Effector memory CD8-positive, alpha-beta T cell (primary cell): ENCODE results near the gene WASHC2A.
"Not testable (repeated sequence)": the region's sequence is repeated elsewhere in the genome, so short reads cannot be mapped to it uniquely, and the experiment has no call there.

Source experiments
- ATAC-seq: fragments of 150-1000 bp; cut with Tn5 transposase; replicated peaks from 2 replicates; pipeline ENCODE4 v1.10.0; 2021; ENCODE audit warnings: mild to moderate bottlenecking, moderate library complexity
- DNase-seq, 3 experiments: peaks; one replicate each; pipeline ENCODE4 v3.0.0; 2021
- H3K27ac Mint-ChIP-seq, 2 donors: one replicate each; pipeline ENCODE4 v1.8.0; 2022; ENCODE audit warnings: mild to moderate bottlenecking in 2 of 2, mixed read lengths in 2 of 2, moderate library complexity in 2 of 2
- H3K27me3 Mint-ChIP-seq, 2 donors: one replicate each; pipeline ENCODE4 v1.8.0; 2022; ENCODE audit warnings: mixed read lengths in 2 of 2
- H3K36me3 Mint-ChIP-seq: one replicate; pipeline ENCODE4 v1.8.0; 2022; ENCODE audit warnings: mild to moderate bottlenecking, moderate library complexity, mixed read lengths; ENCODE audit not compliant: insufficient read depth
- H3K4me1 Mint-ChIP-seq, 2 donors: one replicate each; pipeline ENCODE4 v1.8.0; 2022; ENCODE audit warnings: low read depth in 2 of 2, mixed read lengths in 2 of 2
- H3K4me3 Mint-ChIP-seq, 2 donors: one replicate each; pipeline ENCODE4 v1.8.0; 2022; ENCODE audit warnings: mild to moderate bottlenecking in 2 of 2, mixed read lengths in 2 of 2, moderate library complexity in 2 of 2
- H3K9me3 Mint-ChIP-seq, 2 donors: one replicate each; pipeline ENCODE4 v1.8.0; 2022; ENCODE audit warnings: mixed read lengths in 2 of 2

Gene WASHC2A

DNA sequence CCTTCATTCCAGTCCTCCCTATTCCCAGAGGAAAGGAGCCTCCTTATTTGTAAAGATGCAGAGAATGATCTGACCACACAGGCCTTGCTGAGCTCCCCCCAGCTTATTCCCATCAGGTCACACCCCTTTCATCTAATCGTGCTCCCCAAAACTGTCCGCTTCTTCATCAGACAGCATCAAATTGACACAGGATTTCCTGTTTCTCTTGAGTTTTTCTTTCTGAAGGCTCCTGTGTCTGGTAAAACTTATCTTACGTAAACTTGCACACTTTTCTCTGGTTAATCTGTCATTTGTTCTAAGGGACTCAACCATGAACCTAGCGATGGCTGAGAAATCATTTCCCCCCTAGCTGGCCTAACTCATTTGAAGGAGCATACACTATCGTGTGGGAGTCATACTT lies 20.2 kb upstream of the WASHC2A start:
- peak; percentile 68 for ATAC-seq
- peak overlapping the region; percentile 86 to 96 for H3K27ac Mint-ChIP-seq
- peak overlapping the region in 1 of 2 donors; percentile 18 for H3K4me3 Mint-ChIP-seq
- H3K4me1 Mint-ChIP-seq = peaks cover 2 to 14% of the 10 kb centered on the region in 2 donors
- not testable (repeated sequence) for H3K9me3 Mint-ChIP-seq, H3K27me3 Mint-ChIP-seq, DNase-seq, H3K36me3 Mint-ChIP-seq

- not testable (repeated sequence) for H3K36me3 Mint-ChIP-seq, H3K27ac Mint-ChIP-seq, H3K27me3 Mint-ChIP-seq, DNase-seq, H3K9me3 Mint-ChIP-seq, ATAC-seq, H3K4me3 Mint-ChIP-seq
- peaks cover 2 to 12% of the 10 kb centered on the region in 2 donors for H3K4me1 Mint-ChIP-seq
Measured at GRCh38 chr10:50051995-50052660, 15.6 kb upstream of the WASHC2A start.

GRCh38 chr10:50052778-50053376 lies 14.9 kb upstream of the WASHC2A start:
- not testable (repeated sequence) for H3K4me1 Mint-ChIP-seq, H3K36me3 Mint-ChIP-seq, ATAC-seq, H3K27me3 Mint-ChIP-seq, DNase-seq, H3K4me3 Mint-ChIP-seq, H3K9me3 Mint-ChIP-seq, H3K27ac Mint-ChIP-seq

- not testable (repeated sequence) for ATAC-seq, H3K27ac Mint-ChIP-seq, H3K27me3 Mint-ChIP-seq, H3K9me3 Mint-ChIP-seq, H3K36me3 Mint-ChIP-seq, DNase-seq, H3K4me3 Mint-ChIP-seq, H3K4me1 Mint-ChIP-seq
Measured at GRCh38 chr10:50055494-50056292, 12.1 kb upstream of the WASHC2A start.

GRCh38 chr10:50056654-50057053 lies 11.1 kb upstream of the WASHC2A start:
- H3K27me3 Mint-ChIP-seq, H3K9me3 Mint-ChIP-seq, H3K4me3 Mint-ChIP-seq, DNase-seq, H3K4me1 Mint-ChIP-seq, H3K36me3 Mint-ChIP-seq, ATAC-seq: not testable (repeated sequence)
- peak overlapping the region in 1 of 2 donors; percentile 29 for H3K27ac Mint-ChIP-seq

DNA sequence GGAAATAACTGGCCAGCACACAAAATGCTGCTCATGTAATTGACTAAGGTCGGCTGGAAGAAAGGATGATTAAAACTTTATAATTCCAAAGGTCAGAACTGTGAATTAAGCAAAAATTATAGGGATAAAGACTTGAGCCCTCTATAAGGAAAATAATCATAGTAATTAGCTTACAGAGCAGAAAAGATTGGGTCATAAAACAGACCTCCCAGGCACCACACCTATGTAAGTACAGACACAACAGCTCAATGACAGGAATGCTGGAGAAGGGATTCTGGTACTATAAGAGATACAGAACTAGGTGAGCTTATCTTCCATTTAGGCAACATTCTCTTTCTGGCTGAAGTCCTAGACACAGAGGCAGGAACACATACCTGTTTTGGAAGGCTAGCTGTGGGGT lies 9.0 kb upstream of the WASHC2A start:
- DNase-seq, H3K27me3 Mint-ChIP-seq, H3K4me3 Mint-ChIP-seq, H3K4me1 Mint-ChIP-seq, H3K36me3 Mint-ChIP-seq, ATAC-seq, H3K9me3 Mint-ChIP-seq, H3K27ac Mint-ChIP-seq: not testable (repeated sequence)

- H3K36me3 Mint-ChIP-seq, H3K27ac Mint-ChIP-seq, H3K27me3 Mint-ChIP-seq, DNase-seq, H3K4me1 Mint-ChIP-seq, H3K4me3 Mint-ChIP-seq, H3K9me3 Mint-ChIP-seq, ATAC-seq: not testable (repeated sequence)
Measured at GRCh38 chr10:50059946-50060345, 7.8 kb upstream of the WASHC2A start.

DNA sequence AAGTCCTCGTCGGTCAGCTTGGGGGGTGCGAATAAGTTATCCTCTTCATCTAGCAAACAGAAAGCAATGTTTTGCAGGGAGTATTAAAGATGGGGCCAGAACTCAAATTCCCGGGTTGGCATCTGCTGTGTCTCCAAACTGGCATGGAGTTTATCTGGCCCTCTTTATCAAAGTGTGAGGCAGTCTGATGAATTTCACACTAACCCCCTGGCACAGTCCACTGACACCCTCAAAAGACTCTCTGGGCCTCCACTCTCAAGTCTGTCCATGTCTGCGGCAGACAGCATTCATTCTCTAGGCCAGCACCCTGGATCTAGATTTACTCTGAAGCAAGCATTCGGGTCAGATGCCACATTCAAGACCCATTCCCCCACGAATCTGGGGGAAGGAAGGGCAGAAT lies 6.2 kb upstream of the WASHC2A start:
- not testable (repeated sequence) for H3K27me3 Mint-ChIP-seq, ATAC-seq, H3K36me3 Mint-ChIP-seq, DNase-seq, H3K4me1 Mint-ChIP-seq, H3K4me3 Mint-ChIP-seq, H3K9me3 Mint-ChIP-seq, H3K27ac Mint-ChIP-seq

DNA sequence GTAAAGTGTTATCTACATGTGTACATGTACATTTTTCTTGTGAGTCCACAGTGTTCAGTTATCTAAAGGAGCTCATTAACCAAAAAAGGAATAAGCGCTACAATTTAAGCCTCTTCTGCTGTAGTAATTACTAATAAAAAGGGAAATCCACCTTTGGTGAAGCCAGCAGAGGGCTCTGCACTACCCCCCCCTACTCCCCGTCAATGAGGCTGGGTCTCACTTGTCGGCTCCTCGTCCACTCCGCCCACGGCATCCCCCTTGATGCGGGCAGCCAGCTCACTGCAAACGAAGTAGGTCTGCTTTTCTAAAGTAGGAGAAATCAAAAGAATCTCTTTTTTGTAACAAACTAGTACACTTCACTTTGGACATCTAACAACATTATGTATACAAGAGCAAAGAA lies 4.7 kb upstream of the WASHC2A start:
- no peak overlapping the region for H3K4me3 Mint-ChIP-seq
- no peak for DNase-seq
- H3K27ac Mint-ChIP-seq = no peak overlapping the region

GRCh38 chr10:50068352-50068659 lies 552 bp downstream of the WASHC2A start:
- Mint-ChIP-seq H3K4me3 (peak overlapping the region; percentile 78 to 83), H3K27ac (peak overlapping the region; percentile 92 to 95), H3K36me3 (peaks cover 40% of the 10 kb centered on the region)
- not testable (repeated sequence) for ATAC-seq, H3K27me3 Mint-ChIP-seq, DNase-seq, H3K9me3 Mint-ChIP-seq, H3K4me1 Mint-ChIP-seq

More for the DNA sequence above, 4.7 kb upstream of the WASHC2A start:
- H3K27me3 Mint-ChIP-seq = peaks cover 0 to 8% of the 10 kb centered on the region in 2 donors
- no peaks in the 10 kb centered on the region for H3K4me1 Mint-ChIP-seq
- ATAC-seq = no peak
- H3K36me3 Mint-ChIP-seq = peaks cover 10% of the 10 kb centered on the region
- H3K9me3 Mint-ChIP-seq = no peaks in the 10 kb centered on the region

DNA sequence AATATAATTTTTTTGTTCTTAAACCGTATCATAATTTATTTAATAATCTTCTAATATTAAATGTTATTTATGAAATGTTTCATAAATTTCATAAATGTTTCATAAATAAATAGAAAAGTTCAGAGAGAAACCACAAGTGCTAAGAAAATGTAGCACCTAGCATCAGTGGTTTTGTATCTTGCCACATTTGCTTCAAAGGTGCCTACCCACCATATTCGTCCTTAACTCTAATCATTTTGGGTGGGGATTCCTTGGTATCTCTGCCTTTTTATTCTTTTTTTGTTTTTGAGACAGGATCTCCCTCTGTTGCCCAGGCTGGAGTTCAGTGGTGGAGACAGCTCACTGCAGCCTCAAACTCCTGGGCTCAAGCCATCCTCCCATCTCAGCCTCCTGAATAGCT lies 7.4 kb downstream of the WASHC2A start:
- H3K36me3 Mint-ChIP-seq = peaks cover 28% of the 10 kb centered on the region
- not testable (repeated sequence) for H3K4me3 Mint-ChIP-seq, H3K9me3 Mint-ChIP-seq, H3K27me3 Mint-ChIP-seq, DNase-seq, H3K4me1 Mint-ChIP-seq, H3K27ac Mint-ChIP-seq
- ATAC-seq = peak; percentile 76

- H3K27me3 Mint-ChIP-seq, H3K4me1 Mint-ChIP-seq, H3K27ac Mint-ChIP-seq, H3K9me3 Mint-ChIP-seq, DNase-seq, H3K4me3 Mint-ChIP-seq: not testable (repeated sequence)
- peaks cover 25% of the 10 kb centered on the region for H3K36me3 Mint-ChIP-seq
- peak; percentile 45 for ATAC-seq
Measured at GRCh38 chr10:50075544-50075943, 7.8 kb downstream of the WASHC2A start.

- not testable (repeated sequence) for ATAC-seq, H3K27ac Mint-ChIP-seq
Measured at GRCh38 chr10:50091304-50091703, 23.6 kb downstream of the WASHC2A start.

DNA sequence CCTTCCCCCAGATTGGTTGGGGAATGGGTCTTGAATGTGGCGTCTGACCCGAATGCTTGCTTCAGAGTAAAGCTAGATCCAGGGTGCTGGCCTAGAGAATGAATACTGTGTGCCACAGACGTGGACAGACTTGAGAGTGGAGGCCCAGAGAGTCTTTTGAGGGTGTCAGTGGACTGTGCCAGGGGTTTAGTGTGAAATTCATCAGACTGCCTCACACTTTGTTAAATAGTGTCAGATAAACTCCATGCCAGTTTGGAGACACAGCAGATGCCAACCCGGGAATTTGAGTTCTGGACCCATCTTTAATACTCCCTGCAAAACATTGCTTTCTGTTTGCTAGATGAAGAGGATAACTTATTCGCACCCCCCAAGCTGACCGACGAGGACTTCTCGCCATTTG lies 25.2 kb downstream of the WASHC2A start:
- not testable (repeated sequence) for H3K4me3 Mint-ChIP-seq, DNase-seq, ATAC-seq, H3K27ac Mint-ChIP-seq, H3K4me1 Mint-ChIP-seq, H3K27me3 Mint-ChIP-seq, H3K9me3 Mint-ChIP-seq
- peaks cover 17% of the 10 kb centered on the region for H3K36me3 Mint-ChIP-seq

More at GRCh38 chr10:50091304-50091703, 23.6 kb downstream of the WASHC2A start:
- H3K9me3 Mint-ChIP-seq, DNase-seq, H3K4me3 Mint-ChIP-seq, H3K27me3 Mint-ChIP-seq, H3K4me1 Mint-ChIP-seq: not testable (repeated sequence)
- H3K36me3 Mint-ChIP-seq = peaks cover 21% of the 10 kb centered on the region
